Stimulated activated naive B cell treated with anti-CD40 and anti-IgM and Interleukin-4, amounts not matched to agents 10 μg/mL and 1 μg/mL and 100 μg/mL, for 72 hours (primary cell): Measurements from ENCODE around the gene HPS1.
"Not testable (repeated sequence)": the region's sequence is repeated elsewhere in the genome, so short reads cannot be mapped to it uniquely, and the experiment has no call there.

Experiments
- ATAC-seq, 2 donors: fragments of 150-1000 bp; cut with Tn5 transposase; replicated peaks; 2 replicates each; pipeline ENCODE4 v1.10.0; 2021; ENCODE audit warnings: moderate library complexity in 1 of 2
- DNase-seq: peaks from one replicate; pipeline ENCODE4 v3.0.0; 2021
- H3K27ac Mint-ChIP-seq: one replicate; pipeline ENCODE4 v1.8.0; 2022; ENCODE audit warnings: mild to moderate bottlenecking, mixed read lengths
- H3K27me3 Mint-ChIP-seq, 2 donors: one replicate each; pipeline ENCODE4 v1.8.0; 2022; ENCODE audit warnings: mixed read lengths in 2 of 2
- H3K36me3 Mint-ChIP-seq, 2 donors: one replicate each; pipeline ENCODE4 v1.8.0; 2022; ENCODE audit warnings: mixed read lengths in 2 of 2, mild to moderate bottlenecking in 1 of 2
- H3K4me1 Mint-ChIP-seq, 2 donors: one replicate each; pipeline ENCODE4 v1.8.0; 2022; ENCODE audit warnings: mixed read lengths in 2 of 2, mild to moderate bottlenecking in 1 of 2
- H3K4me3 Mint-ChIP-seq, 2 donors: one replicate each; pipeline ENCODE4 v1.8.0; 2022; ENCODE audit warnings: mild to moderate bottlenecking in 2 of 2, mixed read lengths in 2 of 2, moderate library complexity in 1 of 2
- H3K9me3 Mint-ChIP-seq, 2 donors: one replicate each; pipeline ENCODE4 v1.8.0; 2022; ENCODE audit warnings: mixed read lengths in 2 of 2, mild to moderate bottlenecking in 1 of 2

The HPS1 gene

DNA sequence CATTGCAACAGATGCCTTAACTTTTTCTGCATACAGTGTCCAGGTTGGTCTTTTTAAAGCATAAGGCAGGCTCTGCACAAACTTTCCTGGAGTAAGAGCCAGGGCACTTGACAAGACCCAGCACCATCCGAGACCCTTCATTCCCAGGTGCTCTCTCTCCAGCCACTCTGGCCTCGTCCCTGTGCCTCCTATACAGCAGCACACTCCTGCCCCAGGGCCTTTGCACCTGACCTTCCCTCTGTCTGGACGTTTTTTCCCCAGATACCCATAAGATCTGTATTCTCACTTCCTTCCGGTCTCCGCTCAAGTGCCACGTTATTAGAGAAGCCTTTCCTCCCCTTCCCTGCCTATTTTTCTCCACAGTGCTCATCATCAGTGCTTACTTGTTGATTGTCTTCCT is 57.3 kb downstream of the HPS1 start:
- no peak for ATAC-seq
- Mint-ChIP-seq H3K27me3 (no peaks in the 10 kb centered on the region), H3K9me3 (no peaks in the 10 kb centered on the region), H3K36me3 (peaks cover 2 to 7% of the 10 kb centered on the region in 2 donors), H3K4me1 (peaks cover 6 to 16% of the 10 kb centered on the region in 2 donors), H3K27ac (no peak overlapping the region), H3K4me3 (no peak overlapping the region)
- DNase-seq: no peak

DNA sequence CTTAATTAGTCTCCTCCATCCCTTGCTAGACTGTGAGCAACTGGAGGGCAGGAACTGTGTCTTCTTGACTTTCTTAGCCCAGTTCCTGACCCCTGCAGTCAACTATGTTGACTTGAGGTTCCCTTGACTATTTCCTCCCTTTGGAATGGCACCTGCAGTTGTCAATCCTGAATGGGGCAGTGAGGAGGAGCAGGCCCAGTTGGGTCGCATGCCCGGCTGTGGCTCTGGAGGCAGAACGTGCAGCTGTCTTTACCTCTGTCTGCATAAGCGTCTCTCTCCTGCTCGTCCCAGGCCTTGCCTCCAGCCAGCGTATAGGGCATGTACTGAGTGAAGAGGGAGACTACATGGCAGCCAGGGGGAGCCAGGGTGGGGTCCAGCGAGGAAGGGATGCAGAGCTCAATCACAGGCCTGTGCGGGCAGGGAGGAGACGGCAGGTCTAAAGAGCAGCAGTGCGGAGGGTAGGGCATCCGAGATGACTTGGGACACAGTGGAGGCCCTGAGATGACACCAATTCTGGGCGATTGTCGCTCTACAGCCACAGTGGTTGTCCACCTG is 58.6 kb downstream of the HPS1 start:
- Mint-ChIP-seq H3K27ac (no peak overlapping the region), H3K36me3 (peaks cover 2 to 4% of the 10 kb centered on the region in 2 donors), H3K4me3 (no peak overlapping the region), H3K9me3 (no peaks in the 10 kb centered on the region), H3K4me1 (peaks cover 6 to 16% of the 10 kb centered on the region in 2 donors), H3K27me3 (no peaks in the 10 kb centered on the region)
- DNase-seq (no peak), ATAC-seq (no peak)

DNA sequence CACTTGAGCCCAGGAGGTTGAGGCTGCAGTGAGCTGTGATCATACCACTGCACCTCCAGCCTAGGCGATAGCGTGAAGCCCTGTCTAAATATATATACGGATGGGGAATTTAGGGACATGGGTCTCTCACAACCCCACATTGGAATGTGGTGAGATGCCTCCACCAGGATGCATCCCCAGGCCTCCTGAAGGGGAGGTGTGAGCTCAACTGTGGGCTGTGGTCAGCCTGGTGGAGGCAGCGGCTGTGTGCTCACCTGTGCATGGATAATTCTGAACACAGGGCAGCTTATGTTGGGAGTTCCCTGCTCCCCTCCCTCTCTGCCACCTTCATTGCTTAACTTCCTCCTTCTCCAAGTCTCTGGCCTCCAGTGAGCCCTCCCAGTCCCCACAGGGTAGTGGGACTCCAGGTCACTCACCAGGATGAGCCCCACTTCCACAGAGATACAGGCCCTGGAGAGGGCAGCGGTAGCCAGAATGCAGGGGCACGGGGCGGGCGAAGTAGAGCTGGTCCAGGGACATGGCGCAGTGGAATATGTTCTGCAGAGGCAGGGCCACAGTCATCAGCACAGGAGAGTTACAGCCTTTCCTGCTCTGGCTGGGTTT is 62.1 kb downstream of the HPS1 start:
- no peak overlapping the region for H3K27ac Mint-ChIP-seq
- H3K9me3 Mint-ChIP-seq: no peaks in the 10 kb centered on the region
- H3K36me3 Mint-ChIP-seq: peaks cover 4 to 7% of the 10 kb centered on the region in 2 donors
- no peaks in the 10 kb centered on the region for H3K4me1 Mint-ChIP-seq
- no peaks in the 10 kb centered on the region for H3K27me3 Mint-ChIP-seq
- DNase-seq (no peak), ATAC-seq (no peak)
- H3K4me3 Mint-ChIP-seq: no peak overlapping the region

DNA sequence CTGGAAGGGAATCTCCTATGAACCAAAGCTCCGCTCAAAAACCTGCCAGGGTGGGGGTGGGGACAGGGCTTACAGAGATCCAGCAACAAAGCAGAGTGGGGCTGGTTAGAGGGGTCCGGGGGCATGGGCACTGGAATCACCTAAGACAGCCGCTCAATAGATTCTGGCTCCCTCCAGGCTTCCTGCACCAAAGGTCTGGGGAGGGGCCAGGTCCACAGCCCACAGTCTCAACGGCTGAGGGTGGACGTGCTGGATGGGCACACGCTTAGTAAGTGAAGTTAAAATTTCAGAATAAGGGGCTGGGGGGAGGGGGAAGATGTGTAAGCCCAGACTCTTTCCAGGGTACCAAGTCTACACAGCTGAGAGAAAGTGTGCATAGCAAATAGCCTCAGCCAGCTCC is 62.9 kb downstream of the HPS1 start:
- Mint-ChIP-seq H3K36me3 (peaks cover 4 to 7% of the 10 kb centered on the region in 2 donors), H3K4me1 (no peaks in the 10 kb centered on the region), H3K9me3 (no peaks in the 10 kb centered on the region), H3K4me3 (no peak overlapping the region), H3K27ac (no peak overlapping the region), H3K27me3 (no peaks in the 10 kb centered on the region)
- DNase-seq (no peak), ATAC-seq (no peak)

- not testable (repeated sequence) for H3K27ac Mint-ChIP-seq, H3K9me3 Mint-ChIP-seq, H3K36me3 Mint-ChIP-seq, H3K27me3 Mint-ChIP-seq, H3K4me3 Mint-ChIP-seq, DNase-seq, H3K4me1 Mint-ChIP-seq, ATAC-seq
Measured at GRCh38 chr10:98383134-98383667, 63.5 kb downstream of the HPS1 start.

GRCh38 chr10:98382691-98383101 is 64.0 kb downstream of the HPS1 start:
- H3K36me3 Mint-ChIP-seq: peaks cover 4 to 7% of the 10 kb centered on the region in 2 donors
- no peak overlapping the region for H3K4me3 Mint-ChIP-seq
- no peak overlapping the region for H3K27ac Mint-ChIP-seq
- ATAC-seq: no peak
- H3K27me3 Mint-ChIP-seq: no peaks in the 10 kb centered on the region
- DNase-seq: no peak
- no peaks in the 10 kb centered on the region for H3K4me1 Mint-ChIP-seq
- no peaks in the 10 kb centered on the region for H3K9me3 Mint-ChIP-seq

DNA sequence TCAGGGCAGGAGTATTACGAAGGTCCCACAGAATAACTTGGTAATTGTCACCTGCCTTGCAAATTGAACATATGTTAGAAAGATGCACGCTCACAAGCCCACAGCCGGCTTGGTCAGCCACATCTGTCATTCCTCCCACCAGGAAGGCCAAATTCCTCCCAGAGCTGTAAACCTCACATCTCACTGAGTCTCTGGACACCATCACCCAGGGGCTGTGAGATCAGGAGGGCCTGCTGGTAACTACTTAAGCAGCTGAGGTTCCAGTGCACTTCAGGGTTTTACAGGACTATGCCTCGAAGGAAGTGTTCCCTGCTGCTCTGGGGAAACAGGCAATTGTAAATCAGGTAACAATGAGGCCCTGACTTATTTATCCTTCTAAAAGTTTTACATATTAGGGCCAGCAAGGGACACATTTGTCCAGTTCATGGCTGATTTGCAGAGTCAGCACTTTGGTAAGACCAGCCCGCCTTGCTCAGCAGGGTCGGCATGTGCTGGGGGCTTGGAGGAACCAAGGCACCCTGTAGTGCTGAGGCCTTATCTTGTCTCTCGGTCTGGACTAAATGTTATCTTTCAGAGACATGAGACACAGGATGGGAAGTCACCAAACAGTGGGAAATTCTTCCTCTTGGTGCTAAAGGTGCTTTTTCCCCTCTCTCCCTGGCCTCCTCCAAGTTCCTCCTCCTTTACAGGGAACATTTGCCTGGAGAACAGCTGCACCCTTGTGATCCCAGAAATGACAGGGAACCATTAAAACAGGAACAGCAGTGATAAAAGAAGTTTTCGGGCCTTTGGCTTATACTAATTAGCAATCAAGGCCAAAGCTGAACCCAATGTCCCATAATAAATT is 66.0 kb downstream of the HPS1 start:
- Mint-ChIP-seq H3K4me3 (no peak overlapping the region), H3K27me3 (peaks cover 1 to 5% of the 10 kb centered on the region in 2 donors), H3K36me3 (peaks cover 4 to 7% of the 10 kb centered on the region in 2 donors), H3K27ac (no peak overlapping the region), H3K4me1 (peaks cover 0 to 1% of the 10 kb centered on the region in 2 donors), H3K9me3 (no peaks in the 10 kb centered on the region)
- ATAC-seq: no peak
- DNase-seq: no peak

GRCh38 chr10:98378722-98379121 is 68.0 kb downstream of the HPS1 start:
- Mint-ChIP-seq H3K27me3 (peaks cover 15 to 18% of the 10 kb centered on the region in 2 donors), H3K9me3 (no peaks in the 10 kb centered on the region), H3K4me3 (no peak overlapping the region), H3K4me1 (peaks cover 3 to 8% of the 10 kb centered on the region in 2 donors), H3K36me3 (peaks cover 0 to 7% of the 10 kb centered on the region in 2 donors), H3K27ac (no peak overlapping the region)
- no peak for DNase-seq
- no peak for ATAC-seq

GRCh38 chr10:98377536-98377935 is 69.2 kb downstream of the HPS1 start:
- Mint-ChIP-seq H3K36me3 (peaks cover 0 to 3% of the 10 kb centered on the region in 2 donors), H3K4me3 (no peak overlapping the region), H3K27me3 (peaks cover 15 to 18% of the 10 kb centered on the region in 2 donors), H3K27ac (no peak overlapping the region), H3K4me1 (peaks cover 3 to 8% of the 10 kb centered on the region in 2 donors), H3K9me3 (no peaks in the 10 kb centered on the region)
- ATAC-seq (no peak), DNase-seq (no peak)

DNA sequence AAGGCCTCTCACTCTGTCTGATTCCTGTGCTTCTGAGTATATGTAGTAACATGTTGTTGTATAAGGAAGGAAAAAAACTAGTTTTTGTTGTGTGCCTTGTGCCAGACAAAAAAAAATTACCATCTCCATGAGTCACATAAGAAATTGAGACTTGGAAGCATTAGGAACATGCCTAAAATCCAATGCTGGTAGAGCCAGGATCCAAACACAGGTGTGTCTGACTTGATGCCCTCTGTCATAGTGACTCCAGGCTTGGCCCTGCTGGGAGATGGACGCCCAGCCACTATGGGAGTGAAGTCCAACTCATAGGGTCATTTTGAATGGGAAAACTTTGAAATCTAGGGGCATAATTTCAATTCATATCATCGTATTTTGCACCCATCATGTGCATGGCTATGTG is 69.7 kb downstream of the HPS1 start:
- Mint-ChIP-seq H3K27ac (no peak overlapping the region), H3K36me3 (peaks cover 0 to 1% of the 10 kb centered on the region in 2 donors), H3K27me3 (peaks cover 15 to 18% of the 10 kb centered on the region in 2 donors), H3K9me3 (no peaks in the 10 kb centered on the region), H3K4me3 (no peak overlapping the region), H3K4me1 (peaks cover 3 to 8% of the 10 kb centered on the region in 2 donors)
- ATAC-seq (no peak), DNase-seq (no peak)

- ATAC-seq (no peak), DNase-seq (no peak)
- Mint-ChIP-seq H3K36me3 (no peaks in the 10 kb centered on the region), H3K27ac (no peak overlapping the region), H3K9me3 (no peaks in the 10 kb centered on the region), H3K4me3 (no peak overlapping the region), H3K4me1 (peaks cover 3 to 8% of the 10 kb centered on the region in 2 donors), H3K27me3 (peaks cover 17 to 18% of the 10 kb centered on the region in 2 donors)
Measured at GRCh38 chr10:98376485-98376884, 70.2 kb downstream of the HPS1 start.

- Mint-ChIP-seq H3K4me3 (no peak overlapping the region), H3K9me3 (no peaks in the 10 kb centered on the region), H3K36me3 (no peaks in the 10 kb centered on the region), H3K27me3 (peaks cover 18 to 19% of the 10 kb centered on the region in 2 donors), H3K27ac (no peak overlapping the region), H3K4me1 (peaks cover 3 to 8% of the 10 kb centered on the region in 2 donors)
- ATAC-seq (no peak), DNase-seq (no peak)
Measured at GRCh38 chr10:98374217-98374985, 72.3 kb downstream of the HPS1 start.

GRCh38 chr10:98373260-98374040 is 73.3 kb downstream of the HPS1 start:
- peaks cover 3 to 8% of the 10 kb centered on the region in 2 donors for H3K4me1 Mint-ChIP-seq
- H3K36me3 Mint-ChIP-seq: no peaks in the 10 kb centered on the region
- DNase-seq (no peak), ATAC-seq (no peak)
- H3K4me3 Mint-ChIP-seq: no peak overlapping the region
- no peak overlapping the region for H3K27ac Mint-ChIP-seq
- H3K9me3 Mint-ChIP-seq: no peaks in the 10 kb centered on the region
- H3K27me3 Mint-ChIP-seq: peaks cover 18 to 19% of the 10 kb centered on the region in 2 donors
